ENCODE measurements around the gene SUGCT. TPM values are rescaled to one million over a fixed set of nuclear protein-coding genes. Genes with fewer than 3 reads are reported as not detected.

The SUGCT gene
- total RNA-seq, 1 donor from 2014 or later = 1.6 TPM

DNA sequence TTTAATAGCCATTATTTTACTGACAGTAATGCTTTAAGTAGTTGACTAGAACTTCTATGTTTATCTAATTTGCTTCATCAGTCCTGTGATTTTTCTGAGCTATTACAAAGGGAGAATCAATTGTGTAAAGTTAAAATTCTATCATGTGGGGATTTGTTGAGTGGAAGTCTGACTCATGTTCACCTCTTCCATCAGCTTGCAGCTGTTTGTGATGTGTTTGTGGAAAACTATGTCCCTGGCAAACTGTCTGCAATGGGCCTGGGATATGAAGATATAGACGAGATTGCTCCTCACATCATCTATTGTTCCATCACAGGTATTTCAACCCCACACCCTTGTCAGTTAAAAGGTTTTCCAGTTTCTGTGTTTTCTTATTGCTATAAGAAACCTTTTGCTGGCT, 59.9 kb downstream of the SUGCT start:
- H3K36me3 Mint-ChIP-seq (ENCODE audit: low read depth, unreplicated experiment) = no peaks in the 10 kb centered on the region
- H3K27ac Mint-ChIP-seq (ENCODE audit: unreplicated experiment) = no peak overlapping the region
- TF ChIP-seq CTCF (IDR thresholded peaks at IDR 0.05; ENCODE audit: unreplicated experiment) = no peak
- no peak overlapping the region for H3K4me3 Mint-ChIP-seq (ENCODE audit: unreplicated experiment)
- no peaks in the 10 kb centered on the region for H3K9me3 Mint-ChIP-seq (ENCODE audit: unreplicated experiment)
- H3K27me3 Mint-ChIP-seq (ENCODE audit: unreplicated experiment) = no peaks in the 10 kb centered on the region
- peaks cover 6% of the 10 kb centered on the region for H3K4me1 Mint-ChIP-seq (ENCODE audit: unreplicated experiment)
- DNase-seq (ENCODE audit: low spot score) = no peak

DNA sequence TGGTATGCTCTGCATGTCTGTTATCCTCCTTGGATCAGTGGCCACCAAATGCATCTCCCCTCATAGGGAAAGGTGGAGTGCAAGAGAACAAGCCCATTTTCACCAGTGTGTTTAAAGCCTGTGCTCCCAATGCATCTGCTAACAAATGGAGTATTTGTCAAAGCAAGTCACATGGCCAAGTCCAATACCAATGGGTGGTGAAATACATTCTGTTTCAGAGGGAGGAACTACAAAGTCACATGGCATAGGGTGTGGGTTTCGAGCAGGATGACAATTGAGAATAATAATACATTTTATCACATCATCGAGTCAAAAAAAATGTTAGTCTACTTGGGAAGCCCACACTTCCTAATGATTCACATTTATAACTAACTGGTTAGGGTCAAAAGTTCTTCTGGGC, 62.7 kb downstream of the SUGCT start:
- H3K4me1 Mint-ChIP-seq (ENCODE audit: unreplicated experiment) = peaks cover 19% of the 10 kb centered on the region
- H3K36me3 Mint-ChIP-seq (ENCODE audit: low read depth, unreplicated experiment) = no peaks in the 10 kb centered on the region
- H3K9me3 Mint-ChIP-seq (ENCODE audit: unreplicated experiment) = no peaks in the 10 kb centered on the region
- no peak for DNase-seq (ENCODE audit: low spot score)
- H3K27ac Mint-ChIP-seq (ENCODE audit: unreplicated experiment) = no peak overlapping the region
- no peaks in the 10 kb centered on the region for H3K27me3 Mint-ChIP-seq (ENCODE audit: unreplicated experiment)
- TF ChIP-seq CTCF (IDR thresholded peaks at IDR 0.05; ENCODE audit: unreplicated experiment) = no peak
- no peak overlapping the region for H3K4me3 Mint-ChIP-seq (ENCODE audit: unreplicated experiment)

- no peak overlapping the region for H3K27ac Mint-ChIP-seq (ENCODE audit: unreplicated experiment)
- H3K9me3 Mint-ChIP-seq (ENCODE audit: unreplicated experiment) = no peaks in the 10 kb centered on the region
- H3K4me1 Mint-ChIP-seq (ENCODE audit: unreplicated experiment) = peaks cover 19% of the 10 kb centered on the region
- no peak overlapping the region for H3K4me3 Mint-ChIP-seq (ENCODE audit: unreplicated experiment)
- peak; percentile 15 for TF ChIP-seq CTCF (IDR thresholded peaks at IDR 0.05; ENCODE audit: unreplicated experiment)
- no peak for DNase-seq (ENCODE audit: low spot score)
- H3K27me3 Mint-ChIP-seq (ENCODE audit: unreplicated experiment) = no peaks in the 10 kb centered on the region
- H3K36me3 Mint-ChIP-seq (ENCODE audit: low read depth, unreplicated experiment) = no peaks in the 10 kb centered on the region
Observed at GRCh38 chr7:40199076-40199802, 64.4 kb downstream of the SUGCT start.

- H3K27ac Mint-ChIP-seq (ENCODE audit: unreplicated experiment) = no peak overlapping the region
- H3K27me3 Mint-ChIP-seq (ENCODE audit: unreplicated experiment) = no peaks in the 10 kb centered on the region
- no peak for DNase-seq (ENCODE audit: low spot score)
- H3K4me3 Mint-ChIP-seq (ENCODE audit: unreplicated experiment) = no peak overlapping the region
- TF ChIP-seq CTCF (IDR thresholded peaks at IDR 0.05; ENCODE audit: unreplicated experiment) = no peak
- no peaks in the 10 kb centered on the region for H3K9me3 Mint-ChIP-seq (ENCODE audit: unreplicated experiment)
- no peaks in the 10 kb centered on the region for H3K36me3 Mint-ChIP-seq (ENCODE audit: low read depth, unreplicated experiment)
- H3K4me1 Mint-ChIP-seq (ENCODE audit: unreplicated experiment) = peaks cover 19% of the 10 kb centered on the region
Observed at GRCh38 chr7:40200791-40201190, 66.0 kb downstream of the SUGCT start.

DNA sequence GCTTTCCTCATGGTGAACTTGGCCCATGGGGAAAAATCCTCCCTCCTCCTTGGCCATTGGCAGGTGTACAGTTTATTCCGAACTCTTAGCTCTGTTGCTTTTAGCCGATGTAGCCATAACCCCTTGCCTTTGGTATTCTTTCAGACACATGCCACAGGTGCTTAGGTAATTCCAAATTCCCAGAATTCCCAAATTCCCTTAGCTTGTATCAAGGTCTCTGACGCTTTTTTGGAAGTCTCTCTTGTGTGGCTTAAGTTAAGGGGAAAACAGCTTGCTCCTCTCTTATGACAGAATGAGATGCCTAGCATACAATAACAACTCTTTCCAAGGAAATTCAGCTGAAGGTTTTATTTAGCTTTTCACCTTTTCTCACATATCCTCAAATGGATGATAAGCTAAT, 68.0 kb downstream of the SUGCT start:
- peaks cover 19% of the 10 kb centered on the region for H3K4me1 Mint-ChIP-seq (ENCODE audit: unreplicated experiment)
- no peak overlapping the region for H3K4me3 Mint-ChIP-seq (ENCODE audit: unreplicated experiment)
- H3K9me3 Mint-ChIP-seq (ENCODE audit: unreplicated experiment) = no peaks in the 10 kb centered on the region
- H3K27me3 Mint-ChIP-seq (ENCODE audit: unreplicated experiment) = no peaks in the 10 kb centered on the region
- H3K27ac Mint-ChIP-seq (ENCODE audit: unreplicated experiment) = no peak overlapping the region
- H3K36me3 Mint-ChIP-seq (ENCODE audit: low read depth, unreplicated experiment) = no peaks in the 10 kb centered on the region
- TF ChIP-seq CTCF (IDR thresholded peaks at IDR 0.05; ENCODE audit: unreplicated experiment) = no peak
- no peak for DNase-seq (ENCODE audit: low spot score)

Data from endothelial cell (in vitro differentiated cells).